Stimulated activated CD4-positive, alpha-beta T cell treated with anti-CD3 and anti-CD28 coated beads, TNF-alpha, amount 100 ng/mL, for 48 hours (primary cell): ENCODE results near the gene NOC4L.
"Not testable (repeated sequence)": the region's sequence is repeated elsewhere in the genome, so short reads cannot be mapped to it uniquely, and the experiment has no call there.

Experiments used
- DNase-seq, 3 donors: peaks; one replicate each; pipeline ENCODE4 v3.0.0-alpha.2; 2020; ENCODE audit warnings: low read depth in 3 of 3

NOC4L gene

DNA sequence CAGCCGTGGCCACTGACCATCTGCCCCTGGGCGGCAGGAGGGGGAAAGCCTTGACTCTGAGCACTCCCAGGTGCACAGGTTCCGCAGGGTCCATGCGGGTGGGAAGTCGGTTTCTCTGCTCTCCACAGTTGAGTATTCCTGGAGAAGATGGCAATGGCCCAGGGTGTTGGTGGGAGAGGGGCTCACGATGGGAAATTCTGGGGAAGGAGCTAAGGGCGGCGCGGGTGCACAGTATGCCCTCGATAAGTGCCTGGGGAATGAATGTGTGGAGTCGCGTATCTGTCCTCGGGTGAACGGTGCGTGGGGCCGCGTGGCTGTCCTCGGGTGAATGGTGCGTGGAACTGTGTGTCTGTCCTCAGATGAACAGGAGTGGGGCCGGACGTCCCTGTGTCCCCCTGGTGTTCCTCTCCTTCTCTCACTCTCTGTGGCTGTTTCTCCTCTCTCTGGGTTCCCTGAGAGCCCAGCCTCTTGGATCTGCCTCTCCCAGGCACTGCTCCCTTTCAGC lies 38.0 kb downstream of the NOC4L start:
- no peak for DNase-seq

DNA sequence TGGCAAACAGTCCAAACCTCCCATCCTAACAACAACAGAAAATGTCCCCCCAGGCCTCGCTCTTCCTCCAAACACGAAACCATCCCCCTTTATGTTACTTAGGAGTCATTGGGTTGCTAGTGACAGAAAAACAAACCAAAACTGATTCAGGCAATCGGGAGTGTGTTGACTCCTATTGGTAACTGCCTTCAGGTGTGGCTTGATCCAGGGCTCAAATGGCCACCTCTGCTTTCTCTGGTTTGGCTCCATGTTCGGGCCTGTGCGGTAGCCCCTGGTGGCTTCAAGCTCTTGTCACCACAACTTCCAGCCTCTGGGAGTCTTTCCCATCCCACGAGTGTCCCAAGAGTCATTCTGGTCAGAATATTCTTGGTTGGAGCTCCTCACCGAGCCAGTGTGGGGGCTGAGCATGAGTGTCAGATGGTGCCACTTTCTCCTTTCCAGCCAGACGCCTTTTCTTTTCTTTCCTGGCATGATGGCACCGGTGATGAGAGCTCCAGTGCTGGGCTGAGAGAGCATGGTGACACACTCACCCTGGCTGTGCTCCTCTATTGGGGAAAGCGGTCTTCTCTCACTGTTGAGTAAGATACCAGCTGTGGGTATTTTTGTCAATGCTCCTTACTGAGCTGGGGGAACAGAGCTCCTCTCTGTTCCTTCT lies 38.6 kb downstream of the NOC4L start:
- DNase-seq = no peak

DNA sequence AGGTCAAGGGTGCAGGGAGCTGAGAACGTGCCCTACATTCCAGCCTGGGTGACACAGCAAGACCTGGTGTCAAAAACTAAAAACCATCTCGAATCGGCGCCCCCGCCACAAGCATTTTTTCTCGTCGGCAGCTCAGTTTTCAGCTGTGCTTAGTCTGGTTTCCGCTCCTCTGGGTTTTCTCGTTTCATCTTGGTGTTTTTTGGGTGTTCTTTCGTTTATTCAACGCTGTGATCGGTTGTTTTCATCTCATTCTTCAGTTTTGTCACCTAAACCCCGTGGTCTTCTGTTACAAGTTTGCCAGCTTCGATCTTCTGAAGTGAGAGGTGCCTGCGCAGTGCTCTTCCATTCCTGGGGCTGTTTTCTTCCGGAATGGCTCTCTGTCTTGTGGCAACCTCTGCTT lies 41.4 kb downstream of the NOC4L start:
- no peak for DNase-seq

DNA sequence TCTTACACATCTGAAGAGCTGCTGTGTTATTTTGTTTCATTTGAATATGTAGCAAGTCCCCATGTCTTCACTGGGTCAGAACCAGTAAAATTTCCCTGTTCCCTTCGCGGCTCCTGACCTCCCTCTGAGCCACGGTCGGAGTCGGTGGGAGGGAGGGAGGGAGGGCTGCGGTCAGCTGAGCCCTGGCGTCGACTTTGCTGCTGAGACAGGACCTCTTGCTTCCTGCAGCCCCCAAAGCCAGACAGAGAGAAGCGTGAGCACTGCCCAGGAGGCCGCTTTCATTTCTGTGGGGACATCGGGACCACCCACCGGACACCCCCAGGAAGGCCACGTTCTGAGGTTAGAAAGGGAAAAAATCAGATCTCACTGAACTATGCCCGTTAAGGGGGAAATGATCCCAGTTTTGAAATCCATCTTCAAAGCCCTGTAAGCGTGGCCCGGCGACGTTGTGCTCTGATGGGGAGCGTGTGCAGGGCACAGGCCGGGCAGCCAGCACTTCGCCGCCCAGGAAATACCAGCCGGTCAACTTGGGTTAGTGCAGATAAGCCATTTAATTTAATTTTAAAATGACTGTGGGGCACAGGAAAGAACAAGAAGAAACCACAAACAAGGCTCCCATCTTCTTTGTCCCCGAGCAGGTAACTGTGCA lies 42.1 kb downstream of the NOC4L start:
- DNase-seq = no peak

DNA sequence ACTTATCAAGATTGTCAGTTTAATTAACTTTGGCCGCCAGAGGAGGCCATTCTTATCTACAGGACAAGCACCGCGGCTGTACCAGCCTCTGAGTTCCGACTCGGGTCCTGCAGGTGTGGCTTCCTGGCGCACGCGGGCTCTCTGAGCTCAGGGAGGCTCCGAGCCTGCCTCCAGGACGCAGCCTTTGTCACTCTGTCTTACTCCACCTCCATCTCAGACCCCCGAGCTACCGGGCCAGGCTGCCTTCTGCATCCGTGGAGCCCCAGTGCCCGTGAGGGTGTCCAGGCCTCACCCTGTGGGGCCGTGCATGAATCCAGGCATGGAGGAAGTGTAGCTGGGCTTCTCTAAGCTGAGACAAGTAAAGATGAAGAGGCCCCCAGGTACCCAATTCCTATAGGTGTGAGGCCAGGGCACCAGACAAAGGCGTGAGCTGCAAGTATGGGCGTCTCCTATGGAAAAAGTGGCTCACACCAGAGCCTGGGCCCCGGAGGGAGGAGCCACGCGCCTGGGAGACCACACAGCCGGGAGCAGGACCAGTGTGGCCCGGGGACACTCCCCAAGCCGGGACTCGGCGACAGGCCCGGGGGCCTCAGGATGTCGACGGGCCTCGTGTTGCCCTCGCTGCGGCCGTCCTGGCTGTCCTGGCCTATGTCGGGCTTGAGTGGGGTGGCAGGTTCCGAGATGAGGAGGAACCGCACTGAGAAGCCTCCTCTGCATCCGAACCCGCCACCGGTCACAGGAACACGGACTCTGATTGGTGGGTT lies 42.8 kb downstream of the NOC4L start:
- DNase-seq = no peak

DNA sequence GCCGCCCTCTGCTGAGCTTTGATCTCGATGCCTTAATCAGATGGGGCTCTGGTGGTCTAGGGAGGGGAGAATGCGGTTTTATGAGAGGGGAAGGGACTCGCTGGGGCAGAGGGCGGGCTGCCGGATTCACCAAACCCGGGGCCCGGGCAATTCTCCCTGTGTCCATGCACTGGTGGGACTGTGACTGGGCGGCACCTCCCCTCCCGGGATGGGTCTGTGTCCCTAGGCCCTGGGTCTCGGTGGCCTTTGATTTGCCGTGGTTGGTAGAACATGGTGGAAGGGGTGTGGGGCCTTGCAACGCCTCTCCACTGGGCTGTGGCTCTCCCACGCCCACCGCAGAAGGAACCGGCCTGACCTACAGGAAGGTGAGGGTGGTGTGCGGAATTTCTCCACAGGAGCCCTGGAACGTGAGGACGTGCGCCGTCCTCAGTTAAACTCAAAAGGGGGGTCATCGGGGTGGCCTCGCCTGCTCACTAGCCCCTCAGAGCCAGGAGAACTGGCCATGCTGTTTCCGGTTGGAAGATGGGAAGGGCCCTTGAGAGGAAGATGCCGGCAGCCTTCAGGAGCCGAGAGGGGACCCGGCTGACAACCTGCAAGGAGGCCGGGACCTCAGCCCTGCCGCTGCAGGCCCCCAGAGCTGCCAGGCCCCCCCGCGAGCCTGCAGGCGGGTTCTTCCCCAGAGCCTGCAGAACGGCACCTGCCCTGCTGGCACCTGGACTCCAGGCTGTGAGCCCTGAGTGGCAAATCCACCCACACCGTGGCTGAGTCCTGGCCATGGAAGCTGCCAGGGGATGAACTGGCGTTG lies 43.6 kb downstream of the NOC4L start:
- no peak for DNase-seq

DNA sequence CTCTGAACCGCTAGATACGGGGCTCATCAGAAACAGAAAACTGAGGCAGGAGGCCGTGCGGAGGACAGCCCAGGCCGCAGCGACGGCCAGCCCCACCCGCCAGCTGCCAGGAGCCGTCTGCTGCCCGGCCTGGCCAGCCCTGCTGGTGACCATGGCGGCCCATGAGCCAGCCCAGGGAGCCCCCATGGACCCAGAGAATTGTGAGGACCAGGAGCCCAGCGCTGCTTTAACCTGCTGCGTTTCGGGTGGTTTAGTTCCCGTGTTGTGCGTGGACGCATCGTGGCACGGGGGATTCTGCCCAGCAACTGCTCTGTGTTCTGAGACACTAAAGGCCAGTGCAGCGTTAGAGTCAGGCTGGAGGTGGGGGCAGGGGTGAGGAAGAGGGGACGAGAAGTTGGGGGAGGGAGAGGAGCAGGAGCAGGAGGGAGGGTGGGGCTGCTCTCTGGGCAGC lies 44.2 kb downstream of the NOC4L start:
- no peak for DNase-seq

DNA sequence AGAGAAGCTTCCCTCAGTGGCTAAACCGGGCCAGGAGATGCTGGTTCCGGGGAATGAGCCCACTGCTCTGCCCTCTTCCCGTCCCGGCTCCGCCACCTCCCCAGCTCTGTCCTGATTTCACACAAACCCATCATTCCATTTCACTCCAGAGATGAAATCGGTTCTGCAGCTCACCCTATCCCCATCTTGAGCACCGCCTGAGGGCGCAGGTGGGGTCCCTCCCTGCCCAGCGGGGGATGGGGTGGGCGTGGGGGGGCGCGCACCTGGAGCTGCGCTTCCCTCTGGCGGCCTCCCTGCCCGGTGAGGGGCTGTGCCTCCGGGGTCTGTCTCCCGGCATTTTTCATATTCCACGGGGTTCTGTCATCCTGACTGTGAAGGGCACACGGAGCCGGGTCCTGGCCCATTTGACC lies 44.7 kb downstream of the NOC4L start:
- DNase-seq = no peak

DNA sequence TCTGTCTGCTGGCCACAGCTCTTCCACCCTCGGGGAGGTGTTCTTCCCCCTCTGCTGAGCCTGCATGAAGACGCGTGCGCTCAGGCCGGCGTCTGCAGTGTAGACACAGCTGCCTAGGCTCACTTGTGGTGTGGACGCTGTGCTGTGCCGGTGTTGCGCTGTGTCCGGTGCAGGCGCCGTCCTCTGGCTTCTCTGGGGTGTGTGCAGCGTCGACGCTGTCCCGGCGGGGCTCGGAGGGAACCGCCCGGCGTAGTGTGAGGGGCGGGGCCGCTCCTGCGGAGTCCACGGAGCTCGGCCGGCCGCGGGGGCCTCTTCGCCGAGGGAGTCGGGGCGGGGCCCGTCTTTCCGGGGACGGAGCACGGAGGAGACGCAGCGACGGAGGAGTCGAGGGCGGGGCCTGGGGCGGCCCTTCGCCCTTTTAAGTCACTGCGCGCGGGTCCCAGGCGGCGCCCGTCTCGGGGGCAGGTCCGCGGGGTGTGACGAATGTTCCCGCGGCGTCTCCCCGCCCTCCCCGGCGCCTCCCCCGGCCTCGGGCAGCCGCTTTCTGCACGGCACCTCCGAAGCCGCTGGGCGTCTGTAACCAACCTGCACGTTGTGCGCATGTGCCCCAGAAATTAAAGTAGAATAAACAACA lies 45.2 kb downstream of the NOC4L start:
- peak; percentile 84 to 89 (median 89) for DNase-seq

DNA sequence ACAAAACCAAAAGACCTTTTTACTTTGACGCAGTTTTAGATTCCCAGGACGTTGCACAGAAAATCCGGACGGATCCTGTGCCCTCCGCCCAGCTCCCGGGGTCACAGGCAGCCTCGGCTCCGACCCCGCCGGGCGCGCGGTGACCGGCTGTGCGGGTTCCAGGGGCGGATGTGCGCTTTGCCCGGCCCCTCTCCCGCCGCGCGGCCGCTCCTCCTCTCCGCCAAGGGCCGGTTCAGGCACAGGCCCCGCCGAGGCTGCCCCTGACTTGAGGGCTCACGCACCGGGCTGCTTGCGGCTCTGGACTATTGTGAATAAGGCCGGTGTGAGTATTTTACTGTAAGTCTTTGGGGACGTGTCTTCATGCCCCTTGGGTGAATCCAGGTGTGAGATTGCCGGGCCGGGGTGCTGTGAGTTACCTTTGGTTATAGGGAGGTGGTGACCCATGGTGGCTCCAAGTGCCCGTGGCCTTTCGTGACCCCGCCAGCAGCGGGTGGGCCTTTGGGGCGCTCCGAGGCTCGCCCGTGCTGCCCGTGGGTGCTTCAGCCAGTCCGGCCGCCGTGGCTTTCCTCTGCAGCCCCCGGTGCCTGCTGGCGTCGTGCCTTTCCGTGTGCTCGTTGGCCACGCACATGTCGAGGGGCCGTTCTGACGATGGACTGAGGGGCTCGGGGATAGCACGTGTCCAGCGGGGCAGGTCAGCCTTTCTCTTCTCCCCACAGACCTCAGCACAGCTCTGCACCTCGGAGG lies 45.9 kb downstream of the NOC4L start:
- DNase-seq = no peak

DNA sequence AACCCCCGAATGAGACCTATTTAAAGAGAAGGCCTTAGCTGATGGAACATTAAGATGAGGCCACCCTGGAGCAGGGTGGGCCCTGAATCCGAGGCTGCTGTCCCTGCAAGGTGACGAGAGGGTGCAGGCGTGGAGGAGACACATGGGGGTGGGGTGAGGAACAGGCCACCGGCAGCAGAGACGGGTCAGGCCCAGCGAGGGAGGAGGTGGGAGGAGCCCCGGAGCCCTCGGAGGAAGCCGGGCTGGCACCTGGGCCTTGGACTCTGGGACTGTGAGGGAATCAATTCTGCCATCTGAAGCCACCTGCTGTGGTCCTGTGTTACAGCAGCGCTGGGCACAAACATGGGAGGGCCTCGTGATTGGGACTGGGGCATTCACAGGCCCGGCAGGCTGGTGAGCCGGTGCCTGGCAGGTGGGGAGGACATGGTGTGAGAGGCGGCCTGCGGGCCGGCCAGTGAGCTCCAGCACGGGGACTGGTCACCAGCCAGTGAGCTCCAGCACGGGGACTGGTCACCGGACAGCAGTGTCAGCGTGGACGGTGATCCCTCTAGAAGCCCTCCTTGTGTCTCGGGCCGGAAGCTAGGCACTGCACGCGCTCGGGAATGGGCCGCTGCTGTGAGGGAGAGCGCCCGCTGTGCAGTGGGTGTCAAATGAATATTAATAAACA lies 46.7 kb downstream of the NOC4L start:
- DNase-seq = no peak

DNA sequence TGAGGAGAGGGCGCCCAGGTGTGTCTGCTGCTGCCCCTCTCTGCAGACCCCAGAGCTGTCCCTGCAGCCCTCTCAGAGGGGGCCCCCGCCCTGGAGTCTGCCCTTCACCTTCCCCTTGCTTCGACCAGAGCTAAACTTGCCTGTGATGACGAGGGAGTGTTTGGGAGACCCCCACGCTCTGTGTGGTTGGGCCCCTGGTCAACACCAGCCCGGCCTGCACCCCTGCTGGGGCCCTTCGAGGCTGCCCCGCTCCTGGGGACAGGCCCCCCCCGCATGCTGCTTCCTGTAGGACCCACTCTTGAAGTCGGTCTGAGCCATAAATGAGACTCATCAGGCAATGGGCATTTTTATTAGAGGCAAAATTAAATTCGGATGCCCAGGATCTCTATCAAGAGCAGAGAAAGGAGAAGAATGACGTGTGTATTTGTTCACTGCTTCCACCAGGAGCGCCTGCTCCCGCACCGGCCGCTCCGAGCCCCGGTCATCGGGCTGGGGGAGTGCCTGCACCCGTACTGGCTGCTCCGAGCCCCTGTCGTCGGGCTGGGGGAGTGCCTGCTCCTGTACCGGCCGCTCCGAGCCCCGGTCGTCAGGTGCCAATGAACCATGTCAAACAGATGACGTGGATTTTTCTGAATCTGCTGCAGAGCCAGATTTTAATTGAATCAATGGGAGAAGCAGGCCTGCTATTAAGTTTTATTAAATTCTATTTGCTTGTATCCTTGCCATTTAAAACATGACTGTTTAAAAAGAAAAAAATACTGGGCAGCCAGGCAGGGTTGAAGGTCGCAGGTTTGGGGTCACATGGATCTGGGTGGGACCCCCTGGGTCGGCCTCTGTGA lies 47.7 kb downstream of the NOC4L start:
- DNase-seq = no peak

DNA sequence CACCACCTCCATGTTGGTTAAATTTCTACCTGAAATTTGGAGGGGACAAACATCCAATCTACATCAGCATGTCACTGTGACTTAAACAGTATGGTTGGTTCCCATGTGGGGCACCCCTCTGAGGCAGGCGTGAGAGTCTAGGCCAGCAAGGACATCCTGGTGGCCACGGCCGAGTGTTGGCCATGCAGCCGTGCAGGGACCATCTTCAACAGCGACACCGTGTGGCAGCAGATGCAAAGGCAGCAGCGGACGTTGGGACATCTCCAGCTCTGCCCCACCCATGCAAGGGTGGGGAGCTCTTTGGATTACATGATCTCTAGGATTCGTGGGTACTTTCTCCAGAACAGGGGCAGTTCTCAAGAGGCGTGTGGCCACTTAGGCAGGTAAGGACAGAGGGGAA lies 49.8 kb downstream of the NOC4L start:
- DNase-seq = no peak

DNA sequence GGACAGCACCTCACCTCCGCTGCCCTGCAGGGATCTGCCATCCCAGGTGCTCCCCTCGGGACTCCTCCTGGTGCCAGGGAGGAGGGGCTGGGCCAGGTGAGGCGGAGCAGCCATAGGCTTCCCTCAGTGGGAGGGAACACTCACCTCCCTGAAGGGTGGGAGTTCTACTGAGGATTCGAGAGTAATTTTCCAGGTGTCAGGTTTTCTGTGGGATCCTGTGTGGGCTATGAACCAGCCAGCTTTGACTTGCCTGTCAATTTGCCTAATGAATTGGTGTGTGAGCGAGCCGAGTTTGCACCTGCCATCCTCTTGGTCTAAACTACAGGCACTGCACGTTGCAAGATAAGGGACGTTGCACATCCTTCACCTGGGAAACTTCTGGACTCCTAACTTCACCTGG lies 50.3 kb downstream of the NOC4L start:
- DNase-seq = no peak

DNA sequence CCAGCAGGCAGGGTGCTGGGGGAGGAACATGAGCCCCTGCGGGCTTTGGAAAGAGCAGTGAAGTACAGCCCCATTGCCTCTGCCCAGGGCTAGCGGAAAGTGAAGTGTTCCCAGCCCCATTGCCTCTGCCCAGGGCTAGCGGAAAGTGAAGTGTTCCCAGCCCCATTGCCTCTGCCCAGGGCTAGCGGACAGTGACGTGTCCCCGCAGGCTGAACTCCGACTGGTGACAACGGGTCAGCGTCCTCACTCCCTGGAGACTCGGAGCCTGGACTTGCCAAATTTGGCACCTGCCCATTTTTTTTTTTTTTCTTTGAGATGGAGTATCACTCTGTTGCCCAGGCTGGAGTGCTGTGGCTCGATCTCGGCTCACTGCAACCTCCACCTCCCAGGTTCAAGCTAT lies 51.0 kb downstream of the NOC4L start:
- DNase-seq = not testable (repeated sequence)

DNA sequence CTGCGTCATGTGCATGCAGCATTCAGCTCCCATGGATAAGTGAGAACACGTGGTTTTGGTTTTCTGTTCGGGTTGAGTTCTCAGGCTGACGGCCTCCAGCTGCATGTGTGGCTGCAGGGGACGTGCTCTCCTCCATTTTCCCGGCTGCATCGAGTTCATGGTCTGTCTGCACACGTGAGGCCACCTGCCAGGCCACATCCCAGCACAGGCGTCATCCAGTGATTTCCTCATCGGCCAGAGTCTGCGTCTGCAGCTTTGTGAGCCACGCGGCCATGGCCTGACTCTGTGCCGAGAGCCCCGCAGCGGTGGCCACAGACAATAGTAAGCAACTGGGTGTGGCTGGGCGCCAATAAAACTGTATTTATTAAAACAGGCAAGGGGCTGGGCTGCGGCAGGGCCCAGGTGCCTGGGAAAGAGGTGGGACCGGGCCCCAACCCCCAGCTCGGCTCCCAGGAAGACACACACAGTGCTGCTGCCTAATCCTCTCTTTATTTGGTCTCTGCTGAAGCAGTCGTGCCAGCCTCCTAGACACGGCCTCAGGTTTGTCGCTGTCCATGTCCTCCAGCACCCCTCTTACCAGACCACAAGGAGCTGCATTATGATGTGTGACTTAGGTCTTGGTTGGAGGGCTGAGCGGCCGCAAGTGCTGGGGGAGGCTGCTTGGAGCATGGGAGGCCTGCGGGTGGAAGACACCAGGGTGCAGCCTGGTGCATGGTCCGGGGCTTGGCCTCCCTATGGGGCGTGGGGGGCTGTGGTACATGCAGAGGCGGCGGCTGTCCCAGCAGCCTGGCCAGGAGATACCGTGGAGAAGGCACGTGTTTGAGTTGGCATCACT lies 52.0 kb downstream of the NOC4L start:
- DNase-seq = no peak

DNA sequence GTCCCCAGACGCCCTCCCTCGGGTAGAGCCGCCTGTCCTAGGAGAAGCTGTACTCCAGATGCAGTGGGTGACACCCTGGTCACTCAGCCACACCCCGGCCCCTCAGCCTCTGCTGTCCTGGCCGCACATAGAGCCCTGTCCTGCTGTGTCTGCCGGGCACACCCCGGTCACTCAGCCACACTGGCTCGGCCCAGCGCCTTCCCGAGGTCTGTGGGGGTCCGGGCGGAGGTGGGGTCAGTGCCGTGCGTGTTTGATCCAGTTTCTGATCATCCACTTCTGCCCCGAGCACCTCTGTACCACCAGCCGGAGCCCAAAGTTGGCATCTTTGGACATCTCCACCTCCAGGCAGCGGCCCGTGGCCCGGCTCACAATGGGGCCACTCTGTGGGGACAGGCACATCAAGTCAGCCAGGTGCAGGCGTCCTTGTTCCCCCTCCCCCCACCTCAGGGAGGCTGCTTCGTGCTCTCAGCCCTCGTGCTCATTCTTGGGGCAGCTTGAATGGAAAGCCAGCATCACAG lies 52.7 kb downstream of the NOC4L start:
- no peak for DNase-seq
